A549 (cell line): ENCODE results near the gene LGALS3BP.

Experiments used
- CTCF ChIP-seq: fragments of >200 bp; sonication (Bioruptor Twin); formaldehyde crosslinking; IDR thresholded peaks from 3 replicates; pipeline ENCODE4 v1.5.1; 2016
- EP300 ChIP-seq, 2 experiments: fragments of >200 bp; sonication (Bioruptor Twin); formaldehyde crosslinking; IDR thresholded peaks; 2 replicates in 1 of 2; 3 replicates in 1 of 2; pipeline ENCODE4 v1.6.1; 2016 to 2017
- JUN ChIP-seq, 2 experiments: fragments of >200 bp; sonication (Bioruptor Twin); formaldehyde crosslinking; IDR thresholded peaks; 2 replicates in 1 of 2; 3 replicates in 1 of 2; pipeline ENCODE4 v1.6.1; 2016 to 2017
- JUNB ChIP-seq: fragments of >200 bp; sonication (Bioruptor Twin); formaldehyde crosslinking; IDR thresholded peaks from 2 replicates; pipeline ENCODE4 v1.6.1; 2016
- MAZ ChIP-seq: fragments of 150-350 bp; IDR thresholded peaks from 2 replicates; pipeline ENCODE4 v1.6.1; 2014; ENCODE audit warnings: antibody characterized with exemption, low read depth, low read length, borderline replicate concordance
- NFE2L2 ChIP-seq: fragments of 150-350 bp; conservative IDR thresholded peaks from 2 replicates; pipeline ENCODE4 v1.6.1; 2014; ENCODE audit warnings: low read length
- POLR2A ChIP-seq: IDR thresholded peaks from 2 replicates; pipeline ENCODE4 v1.6.1; 2012; ENCODE audit warnings: mild to moderate bottlenecking, low read length
- RAD21 ChIP-seq, 2 experiments: fragments of >200 bp in 1 of 2; sonication (Bioruptor Twin) in 1 of 2; formaldehyde crosslinking in 1 of 2; IDR thresholded peaks in 1 of 2; conservative IDR thresholded peaks in 1 of 2; 2 replicates in 1 of 2; 3 replicates in 1 of 2; pipeline ENCODE4 v1.6.1; 2012 to 2018; ENCODE audit warnings: inconsistent platforms in 1 of 2
- REST ChIP-seq: fragments of 200-600 bp; sonication (generic); IDR thresholded peaks from 2 replicates; pipeline ENCODE4 v1.6.1; 2016; ENCODE audit warnings: antibody characterized with exemption, mild to moderate bottlenecking, moderate library complexity
- RFX5 ChIP-seq: fragments of 450-650 bp; IDR thresholded peaks from 2 replicates; pipeline ENCODE4 v1.7.1; 2014; ENCODE audit warnings: antibody characterized with exemption, mild to moderate bottlenecking, moderate library complexity
- RNF2 ChIP-seq: fragments of 200-600 bp; sonication (generic); IDR thresholded peaks from 2 replicates; pipeline ENCODE4 v1.6.1; 2016; ENCODE audit warnings: low read depth, mild to moderate bottlenecking, antibody characterized with exemption, moderate library complexity, borderline replicate concordance
- TF ChIP-seq, protein P1 (sequence below): IDR thresholded peaks from 2 replicates; pipeline ENCODE4 v1.6.1; 2012

GRCh38 chr17:79019632-79020584 lies 40.2 kb upstream of the LGALS3BP start:
- TF ChIP-seq JUN (IDR thresholded peaks at IDR 0.05): no peak
- TF ChIP-seq CTCF: peak; percentile 98
- TF ChIP-seq EP300 (IDR thresholded peaks at IDR 0.05): no peak; a peak in 1 of 5 replicates
- no peak for TF ChIP-seq REST
- no peak for TF ChIP-seq RFX5
- no peak for TF ChIP-seq POLR2A
- TF ChIP-seq MAZ: no peak
- TF ChIP-seq NFE2L2: no peak
- TF ChIP-seq, protein P1, sequence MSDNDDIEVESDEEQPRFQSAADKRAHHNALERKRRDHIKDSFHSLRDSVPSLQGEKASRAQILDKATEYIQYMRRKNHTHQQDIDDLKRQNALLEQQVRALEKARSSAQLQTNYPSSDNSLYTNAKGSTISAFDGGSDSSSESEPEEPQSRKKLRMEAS: no peak
- TF ChIP-seq JUNB: no peak
- peak; percentile 91 to 96 for TF ChIP-seq RAD21 (conservative IDR thresholded peaks at IDR 0.05 in 1 of 2, IDR thresholded peaks at IDR 0.05 in 1 of 2)
- TF ChIP-seq RNF2: no peak
